WTC11 (cell line): ENCODE data around the gene FBXW10B. TPM values are rescaled to one million over a fixed set of nuclear protein-coding genes. Genes with fewer than 3 reads are reported as not detected.

Experiments
- total RNA-seq: library from RNA; stranded (reverse); gene quantifications from 3 replicates; pipeline ENCODE4 v1.2.3, GENCODE V29; 2021

The FBXW10B gene
- total RNA-seq, 1 experiment from 2014 or later, result 0.33 TPM

Other genes starting within 250 kb of the FBXW10B start
- gene CDRT4, start 152.1 kb downstream of the FBXW10B start, total RNA-seq, result 4.9 to 8.3 TPM (median 6.5 TPM) in 3 replicates
- gene TVP23C, start 56.2 kb downstream of the FBXW10B start, total RNA-seq, result 16.2 to 16.9 TPM (median 16.5 TPM) in 3 replicates
- 20.6 to 27.8 TPM (median 26.8 TPM) in 3 replicates for gene TRIM16, start 64.6 kb upstream of the FBXW10B start, total RNA-seq
- 61.3 to 83.6 TPM (median 66.8 TPM) in 3 replicates for gene ZNF286A, start 80.0 kb upstream of the FBXW10B start, total RNA-seq
- 2.2 to 3.6 TPM (median 3.5 TPM) in 3 replicates for gene TBC1D26, start 112.6 kb upstream of the FBXW10B start, total RNA-seq